ENCODE data around the gene OLFML1. TPM values are rescaled to one million over a fixed set of nuclear protein-coding genes. Genes with fewer than 3 reads are reported as not detected.
A peak's percentile ranks its signal among the peaks of the same experiment; 100 is the strongest.

Gene OLFML1
- total RNA-seq, 1 donor = 2.2 TPM

- H3K4me3 ChIP-seq (ENCODE audit: low read depth, low read length) = no peak overlapping the region
- DNase-seq (ENCODE audit: low read depth) = no peak
- no peak for TF ChIP-seq CTCF (IDR thresholded peaks at IDR 0.05; ENCODE audit: insufficient read depth, low read depth, low read length)
Observed at GRCh38 chr11:7525424-7525823, 40.1 kb downstream of the OLFML1 start.

GRCh38 chr11:7527029-7527428 is 41.7 kb downstream of the OLFML1 start:
- TF ChIP-seq CTCF (IDR thresholded peaks at IDR 0.05; ENCODE audit: insufficient read depth, low read depth, low read length) = no peak
- no peak for DNase-seq (ENCODE audit: low read depth)
- no peak overlapping the region for H3K4me3 ChIP-seq (ENCODE audit: low read depth, low read length)

GRCh38 chr11:7528514-7529049 is 43.3 kb downstream of the OLFML1 start:
- no peak for DNase-seq (ENCODE audit: low read depth)
- no peak for TF ChIP-seq CTCF (IDR thresholded peaks at IDR 0.05; ENCODE audit: insufficient read depth, low read depth, low read length)
- H3K4me3 ChIP-seq (ENCODE audit: low read depth, low read length) = no peak overlapping the region

DNA sequence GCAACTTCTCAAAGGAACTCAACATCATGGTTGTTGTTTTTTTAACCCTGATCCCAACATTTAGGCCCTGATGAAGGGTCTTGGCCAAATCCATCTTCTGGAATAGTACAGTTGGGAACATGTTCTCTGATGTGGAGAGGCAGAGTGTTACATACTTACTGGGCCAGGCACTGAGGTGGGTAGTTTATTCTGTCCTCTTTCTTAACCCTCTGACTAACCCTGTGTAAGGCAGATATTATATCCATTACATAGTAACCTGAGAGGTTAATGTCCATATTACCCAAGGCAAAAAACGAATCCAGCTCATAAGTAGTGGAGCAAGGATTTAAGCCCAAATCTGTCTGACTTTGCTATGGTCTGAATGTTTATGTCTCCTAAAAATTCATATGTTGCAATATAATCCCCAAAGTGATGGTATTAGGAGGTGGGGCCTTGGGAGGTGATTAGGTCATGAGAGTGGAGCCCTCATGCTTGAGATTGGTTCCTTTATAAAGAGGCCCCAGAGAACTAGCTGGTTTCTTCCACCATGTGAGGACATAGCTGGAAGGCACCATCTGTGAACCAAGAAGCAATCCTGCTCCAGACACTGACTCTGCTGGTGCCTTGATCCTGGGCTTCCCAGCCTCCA is 44.8 kb downstream of the OLFML1 start:
- no peak for TF ChIP-seq CTCF (IDR thresholded peaks at IDR 0.05; ENCODE audit: insufficient read depth, low read depth, low read length)
- peak; percentile 63 for DNase-seq (ENCODE audit: low read depth)
- no peak overlapping the region for H3K4me3 ChIP-seq (ENCODE audit: low read depth, low read length)

GRCh38 chr11:7531011-7531410 is 45.7 kb downstream of the OLFML1 start:
- no peak for DNase-seq (ENCODE audit: low read depth)
- TF ChIP-seq CTCF (IDR thresholded peaks at IDR 0.05; ENCODE audit: insufficient read depth, low read depth, low read length) = no peak
- no peak overlapping the region for H3K4me3 ChIP-seq (ENCODE audit: low read depth, low read length)

- no peak for TF ChIP-seq CTCF (IDR thresholded peaks at IDR 0.05; ENCODE audit: insufficient read depth, low read depth, low read length)
- no peak for DNase-seq (ENCODE audit: low read depth)
- H3K4me3 ChIP-seq (ENCODE audit: low read depth, low read length) = no peak overlapping the region
Observed at GRCh38 chr11:7532405-7533145, 47.3 kb downstream of the OLFML1 start.

Data from fibroblast of villous mesenchyme (primary cell).